ENCODE measurements around the gene DRICH1.

DNA sequence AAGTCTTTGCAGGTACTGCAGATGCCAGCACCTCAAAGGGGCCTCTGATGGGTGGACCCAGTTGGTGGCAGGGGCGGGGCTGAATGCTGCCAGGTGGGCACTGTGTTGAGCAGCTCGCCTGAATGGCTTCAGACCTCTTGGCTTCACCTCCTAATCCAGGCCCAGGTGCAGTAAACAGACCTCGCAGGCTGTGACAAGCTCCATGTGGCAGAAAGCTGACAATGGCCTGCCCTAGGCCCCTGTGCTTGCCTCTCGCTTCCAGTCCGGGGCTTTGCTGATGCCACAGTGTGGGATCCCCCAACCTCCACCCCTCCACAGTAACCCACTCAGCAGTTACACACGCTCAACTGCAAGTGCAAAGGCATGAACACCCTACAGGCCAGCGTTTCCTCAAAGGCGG, 61.4 kb downstream of the DRICH1 start:
- TF ChIP-seq, protein P1, sequence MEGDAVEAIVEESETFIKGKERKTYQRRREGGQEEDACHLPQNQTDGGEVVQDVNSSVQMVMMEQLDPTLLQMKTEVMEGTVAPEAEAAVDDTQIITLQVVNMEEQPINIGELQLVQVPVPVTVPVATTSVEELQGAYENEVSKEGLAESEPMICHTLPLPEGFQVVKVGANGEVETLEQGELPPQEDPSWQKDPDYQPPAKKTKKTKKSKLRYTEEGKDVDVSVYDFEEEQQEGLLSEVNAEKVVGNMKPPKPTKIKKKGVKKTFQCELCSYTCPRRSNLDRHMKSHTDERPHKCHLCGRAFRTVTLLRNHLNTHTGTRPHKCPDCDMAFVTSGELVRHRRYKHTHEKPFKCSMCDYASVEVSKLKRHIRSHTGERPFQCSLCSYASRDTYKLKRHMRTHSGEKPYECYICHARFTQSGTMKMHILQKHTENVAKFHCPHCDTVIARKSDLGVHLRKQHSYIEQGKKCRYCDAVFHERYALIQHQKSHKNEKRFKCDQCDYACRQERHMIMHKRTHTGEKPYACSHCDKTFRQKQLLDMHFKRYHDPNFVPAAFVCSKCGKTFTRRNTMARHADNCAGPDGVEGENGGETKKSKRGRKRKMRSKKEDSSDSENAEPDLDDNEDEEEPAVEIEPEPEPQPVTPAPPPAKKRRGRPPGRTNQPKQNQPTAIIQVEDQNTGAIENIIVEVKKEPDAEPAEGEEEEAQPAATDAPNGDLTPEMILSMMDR (IDR thresholded peaks at IDR 0.05): no peak
- TF ChIP-seq POLR2AphosphoS5 (IDR thresholded peaks at IDR 0.05) (no peak), POLR2A (IDR thresholded peaks at IDR 0.05) (no peak)

Data from sigmoid colon (tissue), 4 donors.